Mesenchymal stem cell (in vitro differentiated cells and primary cell): ENCODE results near the gene BTBD2. TPM values are rescaled to one million over a fixed set of nuclear protein-coding genes. Genes with fewer than 3 reads are reported as not detected.

Source experiments
- small RNA-seq: library from polyadenylated mRNA; stranded (forward); fragments of <200 nt; extraction: miRNeasy Mini kit (QIAGEN cat#:217004); gene quantifications from one replicate; pipeline ENCODE3, GENCODE V24; 2013; ENCODE audit warnings: low read depth

Gene BTBD2

Small RNA genes within 50 kb of the gene (small RNA-seq; reads per million reads assigned to genes)
- not detected for gene AC007136.1
